Measurements from ENCODE around the gene NFKBIE. TPM values are rescaled to one million over a fixed set of nuclear protein-coding genes. Genes with fewer than 3 reads are reported as not detected.

The NFKBIE gene
- total and polyA plus RNA-seq, 9 of the 15 experiments (the other 6 are each of a cell fraction or from before 2014, with no cell fraction given) = 2.1 to 16.4 (median 11.7) TPM

GRCh38 chr6:44312901-44313788 lies 47.8 kb upstream of the NFKBIE start, which contains the start of gene AARS2 (continued):
- 0 out of 2 replicates have a peak, but pooled peaks have one; percentile 74 for TF ChIP-seq DLX4 (CRISPR knock-in tag; IDR thresholded peaks at IDR 0.05)
- no peak for TF ChIP-seq SMARCC2 (IDR thresholded peaks at IDR 0.05; ENCODE audit: low read depth)
- TF ChIP-seq DACH1 (IDR thresholded peaks at IDR 0.05; ENCODE audit: partially characterized antibody) = peak; percentile 43
- no peak for TF ChIP-seq ZNF696 (CRISPR knock-in tag; conservative IDR thresholded peaks at IDR 0.05)
- TF ChIP-seq ZFX (CRISPR knock-in tag; IDR thresholded peaks at IDR 0.05) = peak; percentile 87
- TF ChIP-seq ZNF431 (CRISPR knock-in tag; IDR thresholded peaks at IDR 0.05) = peak; percentile 60; the same call in 1 of the 2 replicates
- 0 out of 2 replicates have a peak, but pooled peaks have one; percentile 78 for TF ChIP-seq E2F5 (CRISPR knock-in tag; IDR thresholded peaks at IDR 0.05)
- peak; percentile 88 for TF ChIP-seq ZBTB33 (CRISPR knock-in tag; IDR thresholded peaks at IDR 0.05)
- TF ChIP-seq VEZF1 (CRISPR knock-in tag; IDR thresholded peaks at IDR 0.05) = peak; percentile 69
- TF ChIP-seq FOSL1 (tag; conservative IDR thresholded peaks at IDR 0.05) = peak; percentile 40; the same call in 1 of the 2 replicates
- peak; percentile 51; the same call in 1 of the 2 replicates for TF ChIP-seq LEF1 (IDR thresholded peaks at IDR 0.05)
- peak; percentile 100 for TF ChIP-seq PHF8 (IDR thresholded peaks at IDR 0.05; ENCODE audit: borderline replicate concordance, low read length)
- no peak for TF ChIP-seq BRCA1 (IDR thresholded peaks at IDR 0.05)
- no peak for TF ChIP-seq BRCA1 (CRISPR knock-in tag; IDR thresholded peaks at IDR 0.05)
- peak; percentile 98 for TF ChIP-seq TAF1 (IDR thresholded peaks at IDR 0.05; ENCODE audit: control insufficient read depth, extremely low read depth, insufficient read depth, low read length, severe bottlenecking)
- TF ChIP-seq ZNF695 (CRISPR knock-in tag; IDR thresholded peaks at IDR 0.05) = no peak
- TF ChIP-seq SRSF7 (optimal IDR thresholded peaks at IDR 0.05; ENCODE audit: low read depth, low read length) = no peak
- peak; percentile 95 for TF ChIP-seq PHF20 (IDR thresholded peaks at IDR 0.05; ENCODE audit: partially characterized antibody)
- no peak for TF ChIP-seq HNRNPH1 (optimal IDR thresholded peaks at IDR 0.05; ENCODE audit: low read depth, low read length)
- TF ChIP-seq ZNF140 (CRISPR knock-in tag; IDR thresholded peaks at IDR 0.05) = no peak
- peak; percentile 65 for TF ChIP-seq KAT2B (IDR thresholded peaks at IDR 0.05; ENCODE audit: low read depth, low read length)
- TF ChIP-seq FIP1L1 (IDR thresholded peaks at IDR 0.05; ENCODE audit: low read depth, low read length, poor library complexity, severe bottlenecking) = peak; percentile 84
- TF ChIP-seq MBD2 (IDR thresholded peaks at IDR 0.05; ENCODE audit: borderline replicate concordance, low read depth) = peak; percentile 88
- TF ChIP-seq ZNF354B (CRISPR knock-in tag; IDR thresholded peaks at IDR 0.05) = no peak
